Right lobe of liver (tissue), 4 donors: ENCODE results near the gene MYO9A.

Experiments used
- CTCF ChIP-seq, 4 donors: fragments of 200-600 bp in 3 of 4; fragments of 450-650 bp in 1 of 4; IDR thresholded peaks; one replicate each; pipeline versions ENCODE4 v1.5.1 to v1.8.0; 2016 to 2022; ENCODE audit warnings: antibody characterized with exemption in 4 of 4, mild to moderate bottlenecking in 2 of 4
- POLR2A ChIP-seq: fragments of 450-650 bp; IDR thresholded peaks from one replicate; pipeline ENCODE4 v1.6.1; 2017; ENCODE audit warnings: antibody characterized with exemption, mild to moderate bottlenecking
- donor health status: DM: no; HTN: no; CAD: no.
- donor health status: DM: no; HTN: no; CAD: no.
- donor health status: DM: no; HTN: yes; CAD: no.

- TF ChIP-seq CTCF (IDR thresholded peaks at IDR 0.05) (no peak), POLR2A (no peak)
Measured at GRCh38 chr15:72033285-72033684, 84.7 kb downstream of the MYO9A start.
